ENCODE measurements around the gene UPP2.

Gene UPP2

DNA sequence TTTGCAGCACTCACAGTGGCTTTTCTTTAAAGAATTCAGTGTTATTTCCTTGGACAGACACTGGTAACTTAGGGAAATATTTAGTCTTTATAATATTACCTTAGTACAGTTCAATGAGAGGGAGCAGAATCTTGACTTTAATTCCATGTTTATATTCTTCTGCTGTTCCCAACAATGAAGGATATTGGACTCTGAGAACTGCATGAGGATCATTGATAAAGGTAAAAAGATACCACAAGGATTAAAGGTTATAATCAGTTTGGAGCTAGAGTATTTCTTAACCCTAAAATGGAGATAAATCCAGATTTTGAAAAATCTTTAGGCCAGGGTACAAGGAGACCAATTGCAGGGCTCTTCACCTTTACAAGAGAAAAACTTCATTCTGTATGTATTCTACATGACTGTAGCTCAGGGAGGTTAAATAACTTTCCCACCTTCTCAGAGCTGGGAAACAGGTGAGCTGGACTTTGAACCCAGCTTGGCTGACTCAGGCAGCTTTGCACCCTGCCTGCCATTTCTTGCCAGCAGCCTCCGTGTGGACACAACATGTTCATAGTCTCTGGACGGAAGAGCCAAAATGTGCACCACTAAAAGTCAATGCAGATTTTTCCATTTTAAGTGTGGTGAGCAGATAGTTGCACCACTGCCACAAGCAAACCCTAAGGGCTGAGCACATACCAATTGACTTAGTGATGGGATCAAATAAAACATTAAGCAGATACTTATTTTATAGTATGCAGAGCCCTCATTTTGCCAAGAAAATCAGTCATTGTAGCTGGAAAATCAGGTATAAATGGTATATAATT lies 26.7 kb downstream of the UPP2 start:
- Histone ChIP-seq H3K27me3 (ENCODE audit: low read depth, low read length) (no peaks in the 10 kb centered on the region), H3K36me3 (ENCODE audit: control insufficient read depth in 1 of 2, insufficient read depth in 2 of 2, low read length in 2 of 2) (no peaks in the 10 kb centered on the region), H3K4me1 (ENCODE audit: control insufficient read depth in 1 of 2, insufficient read depth in 2 of 2, low read length in 2 of 2) (no peaks in the 10 kb centered on the region), H3K27ac (ENCODE audit: low read length) (no peak overlapping the region), H3K9me3 (ENCODE audit: control insufficient read depth in 1 of 2, low read length in 2 of 2) (no peaks in the 10 kb centered on the region), H3K4me3 (ENCODE audit: low read depth in 1 of 2, low read length in 2 of 2) (no peak overlapping the region)

DNA sequence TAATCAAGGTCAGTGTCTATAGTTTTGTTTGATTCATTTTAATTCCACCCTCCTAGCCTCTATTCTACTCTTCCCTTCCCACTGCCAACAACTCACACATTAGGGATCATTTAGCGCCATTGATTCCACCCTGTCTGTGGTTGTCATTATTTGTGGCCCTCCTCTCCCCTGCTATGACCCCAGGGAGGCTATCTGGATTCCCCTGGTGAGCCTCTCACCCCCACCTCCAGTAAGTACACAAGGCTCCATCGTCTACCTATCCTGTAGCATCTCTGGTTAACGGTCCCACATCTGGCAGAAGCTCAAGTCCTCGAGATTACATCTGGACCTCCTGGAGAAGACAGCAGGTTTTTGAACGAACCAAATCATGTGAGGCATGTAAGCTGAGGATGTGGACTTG lies 27.4 kb downstream of the UPP2 start:
- no peaks in the 10 kb centered on the region for H3K27me3 ChIP-seq (ENCODE audit: low read depth, low read length)
- H3K4me1 ChIP-seq (ENCODE audit: control insufficient read depth in 1 of 2, insufficient read depth in 2 of 2, low read length in 2 of 2) = no peaks in the 10 kb centered on the region
- no peaks in the 10 kb centered on the region for H3K9me3 ChIP-seq (ENCODE audit: control insufficient read depth in 1 of 2, low read length in 2 of 2)
- no peaks in the 10 kb centered on the region for H3K36me3 ChIP-seq (ENCODE audit: control insufficient read depth in 1 of 2, insufficient read depth in 2 of 2, low read length in 2 of 2)
- no peak overlapping the region for H3K4me3 ChIP-seq (ENCODE audit: low read depth in 1 of 2, low read length in 2 of 2)
- H3K27ac ChIP-seq (ENCODE audit: low read length) = no peak overlapping the region

DNA sequence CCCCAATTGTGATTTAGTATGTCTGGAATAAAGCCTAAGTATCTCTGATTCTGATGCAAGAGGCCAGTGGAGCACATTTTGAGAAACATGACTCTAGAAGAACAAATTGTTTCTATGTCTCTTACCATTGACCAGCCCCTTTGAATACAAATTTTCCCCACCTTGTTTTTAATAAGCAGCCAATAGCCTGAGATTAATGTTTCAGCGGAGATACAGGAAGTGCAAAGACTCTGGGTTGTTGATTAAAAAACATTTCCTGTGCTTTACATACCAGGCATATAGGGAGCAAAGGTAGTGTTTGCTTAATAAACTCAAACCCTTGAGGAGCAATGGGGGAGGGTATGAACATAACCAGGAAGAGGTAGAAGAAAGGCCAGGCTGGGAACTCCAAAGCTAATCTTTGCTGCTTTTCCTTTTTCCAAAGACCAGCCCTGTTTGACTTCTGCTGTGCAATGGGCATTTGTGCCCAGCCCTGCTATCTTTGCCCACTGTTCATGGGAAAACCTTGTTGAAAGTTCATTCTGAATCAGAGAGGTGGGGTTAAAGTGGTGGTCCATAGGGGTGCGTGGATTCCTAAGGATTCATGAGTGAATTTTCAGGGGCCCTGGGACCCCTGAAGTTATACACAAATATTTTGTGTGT lies 29.3 kb downstream of the UPP2 start:
- Histone ChIP-seq H3K27ac (ENCODE audit: low read length) (no peak overlapping the region), H3K36me3 (ENCODE audit: control insufficient read depth in 1 of 2, insufficient read depth in 2 of 2, low read length in 2 of 2) (no peaks in the 10 kb centered on the region), H3K27me3 (ENCODE audit: low read depth, low read length) (no peaks in the 10 kb centered on the region), H3K9me3 (ENCODE audit: control insufficient read depth in 1 of 2, low read length in 2 of 2) (no peaks in the 10 kb centered on the region), H3K4me3 (ENCODE audit: low read depth in 1 of 2, low read length in 2 of 2) (no peak overlapping the region), H3K4me1 (ENCODE audit: control insufficient read depth in 1 of 2, insufficient read depth in 2 of 2, low read length in 2 of 2) (no peaks in the 10 kb centered on the region)

DNA sequence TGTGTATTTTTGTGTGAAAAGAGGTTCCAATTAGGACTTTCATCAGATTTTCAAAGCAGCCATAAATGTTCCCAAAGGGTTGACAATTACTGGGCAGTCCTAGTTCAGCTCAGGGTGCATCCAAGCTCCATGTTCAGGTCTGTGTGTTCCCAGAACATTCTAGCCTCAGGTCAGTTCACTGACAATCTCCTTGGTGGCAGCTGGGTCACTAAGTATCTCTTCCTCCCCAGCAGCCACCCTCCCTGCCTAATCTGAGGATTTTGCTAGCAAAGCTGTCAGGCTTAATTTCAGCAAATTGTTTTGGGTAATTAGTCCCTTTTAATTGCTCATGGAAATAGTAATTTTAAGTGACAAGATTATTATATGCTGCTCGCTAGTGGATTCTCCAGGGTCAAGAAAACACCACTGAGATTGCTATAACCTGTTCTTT lies 29.8 kb downstream of the UPP2 start:
- Histone ChIP-seq H3K4me1 (ENCODE audit: control insufficient read depth in 1 of 2, insufficient read depth in 2 of 2, low read length in 2 of 2) (no peaks in the 10 kb centered on the region), H3K9me3 (ENCODE audit: control insufficient read depth in 1 of 2, low read length in 2 of 2) (no peaks in the 10 kb centered on the region), H3K36me3 (ENCODE audit: control insufficient read depth in 1 of 2, insufficient read depth in 2 of 2, low read length in 2 of 2) (no peaks in the 10 kb centered on the region), H3K4me3 (ENCODE audit: low read depth in 1 of 2, low read length in 2 of 2) (no peak overlapping the region), H3K27me3 (ENCODE audit: low read depth, low read length) (no peaks in the 10 kb centered on the region), H3K27ac (ENCODE audit: low read length) (no peak overlapping the region)

DNA sequence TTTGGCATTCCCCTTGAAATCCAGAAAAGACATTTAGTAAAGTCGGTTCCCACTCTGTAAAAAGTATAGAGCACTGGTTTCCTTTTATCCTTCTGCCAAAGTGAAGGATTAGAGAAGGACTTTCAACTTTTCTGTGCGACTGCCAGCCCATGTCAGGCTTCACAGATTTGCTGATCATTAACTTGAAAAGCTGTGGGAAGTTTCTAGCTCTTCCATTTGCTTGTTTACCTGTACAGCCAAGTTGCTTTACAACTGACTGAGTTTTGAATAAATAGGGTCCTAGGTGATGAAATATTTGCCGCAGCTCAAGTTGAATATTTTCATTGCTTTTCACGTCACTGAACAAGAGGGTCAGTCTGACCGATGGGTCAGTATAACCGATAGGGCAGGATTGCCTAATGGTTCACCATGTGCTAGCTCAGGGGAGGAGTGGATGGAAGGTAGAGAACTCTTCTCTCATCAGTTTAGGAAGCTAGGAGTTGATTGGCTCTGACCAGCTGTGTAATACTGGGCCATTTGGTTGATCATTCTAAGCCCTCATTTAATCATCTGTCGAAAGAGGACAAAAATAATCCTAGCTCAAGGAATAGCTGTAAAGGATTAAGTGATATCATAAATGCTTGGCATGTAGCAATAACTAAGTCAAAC lies 30.4 kb downstream of the UPP2 start:
- Histone ChIP-seq H3K27ac (ENCODE audit: low read length) (no peak overlapping the region), H3K4me3 (ENCODE audit: low read depth in 1 of 2, low read length in 2 of 2) (no peak overlapping the region)

DNA sequence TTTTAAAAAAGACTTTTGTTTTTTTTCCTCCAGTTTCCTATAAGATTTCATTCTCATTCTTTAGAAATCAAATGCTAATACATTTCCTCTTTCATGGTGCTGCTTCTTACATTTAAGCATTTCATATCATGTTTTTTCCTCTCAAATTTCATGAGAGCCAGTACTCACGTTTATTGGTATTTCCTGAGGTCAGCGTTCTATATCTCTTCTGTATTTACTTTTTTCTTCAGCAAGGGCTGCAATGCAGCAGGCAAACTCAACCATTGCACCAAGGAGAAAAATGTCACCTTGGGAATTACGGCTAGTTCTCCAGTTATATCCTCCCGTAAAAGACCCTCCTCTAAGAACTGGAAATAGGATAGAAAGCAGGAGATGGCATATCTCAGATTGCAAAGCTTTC lies 32.4 kb downstream of the UPP2 start:
- H3K4me3 ChIP-seq (ENCODE audit: low read depth in 1 of 2, low read length in 2 of 2) = no peak overlapping the region
- H3K36me3 ChIP-seq (ENCODE audit: control insufficient read depth in 1 of 2, insufficient read depth in 2 of 2, low read length in 2 of 2) = no peaks in the 10 kb centered on the region
- no peak overlapping the region for H3K27ac ChIP-seq (ENCODE audit: low read length)
- H3K4me1 ChIP-seq (ENCODE audit: control insufficient read depth in 1 of 2, insufficient read depth in 2 of 2, low read length in 2 of 2) = no peaks in the 10 kb centered on the region
- no peaks in the 10 kb centered on the region for H3K9me3 ChIP-seq (ENCODE audit: control insufficient read depth in 1 of 2, low read length in 2 of 2)
- no peaks in the 10 kb centered on the region for H3K27me3 ChIP-seq (ENCODE audit: low read depth, low read length)

More for the DNA sequence above, 30.4 kb downstream of the UPP2 start:
- H3K4me1 ChIP-seq (ENCODE audit: control insufficient read depth in 1 of 2, insufficient read depth in 2 of 2, low read length in 2 of 2) = no peaks in the 10 kb centered on the region
- H3K36me3 ChIP-seq (ENCODE audit: control insufficient read depth in 1 of 2, insufficient read depth in 2 of 2, low read length in 2 of 2) = no peaks in the 10 kb centered on the region
- no peaks in the 10 kb centered on the region for H3K27me3 ChIP-seq (ENCODE audit: low read depth, low read length)
- no peaks in the 10 kb centered on the region for H3K9me3 ChIP-seq (ENCODE audit: control insufficient read depth in 1 of 2, low read length in 2 of 2)

DNA sequence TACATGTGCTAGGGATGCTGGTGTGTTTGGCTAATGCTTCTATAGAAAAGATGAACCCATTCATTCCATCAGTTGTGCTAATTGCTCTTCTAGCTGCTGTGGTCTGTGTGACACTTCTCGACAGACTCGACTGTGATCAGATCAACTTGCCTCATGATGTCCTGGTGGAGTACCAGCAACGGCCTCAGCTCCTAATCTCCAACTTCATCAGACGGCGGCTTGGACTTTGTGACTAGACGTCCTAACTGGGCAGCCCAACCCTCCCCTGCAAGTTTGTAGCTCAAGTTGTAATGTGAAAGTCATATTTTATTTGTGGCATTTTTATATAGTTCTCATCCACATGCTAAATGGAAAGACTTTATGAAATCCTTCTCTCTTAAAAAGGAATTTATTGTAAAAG lies 33.0 kb downstream of the UPP2 start:
- Histone ChIP-seq H3K4me3 (ENCODE audit: low read depth in 1 of 2, low read length in 2 of 2) (no peak overlapping the region), H3K4me1 (ENCODE audit: control insufficient read depth in 1 of 2, insufficient read depth in 2 of 2, low read length in 2 of 2) (no peaks in the 10 kb centered on the region), H3K27ac (ENCODE audit: low read length) (no peak overlapping the region), H3K36me3 (ENCODE audit: control insufficient read depth in 1 of 2, insufficient read depth in 2 of 2, low read length in 2 of 2) (no peaks in the 10 kb centered on the region), H3K27me3 (ENCODE audit: low read depth, low read length) (no peaks in the 10 kb centered on the region), H3K9me3 (ENCODE audit: control insufficient read depth in 1 of 2, low read length in 2 of 2) (no peaks in the 10 kb centered on the region)

DNA sequence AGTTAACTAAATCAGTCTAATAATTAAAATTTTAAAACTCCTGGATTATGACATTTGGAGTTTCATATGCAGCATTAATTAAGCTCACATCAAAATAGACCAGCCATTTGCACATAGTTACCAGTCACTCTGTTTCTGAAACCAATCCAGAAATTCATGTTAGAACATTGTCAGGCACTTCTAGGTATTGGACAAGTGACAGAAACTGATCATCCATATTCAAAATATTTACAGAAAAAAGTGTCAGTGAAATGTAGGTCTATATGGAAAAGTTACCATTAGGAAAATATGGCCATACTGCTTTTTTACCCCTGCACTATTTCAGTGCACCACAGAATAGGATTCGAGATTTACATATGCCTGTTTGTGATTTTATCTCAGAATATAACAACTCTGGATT lies 33.4 kb downstream of the UPP2 start:
- Histone ChIP-seq H3K9me3 (ENCODE audit: control insufficient read depth in 1 of 2, low read length in 2 of 2) (no peaks in the 10 kb centered on the region), H3K27me3 (ENCODE audit: low read depth, low read length) (no peaks in the 10 kb centered on the region), H3K27ac (ENCODE audit: low read length) (no peak overlapping the region), H3K4me3 (ENCODE audit: low read depth in 1 of 2, low read length in 2 of 2) (no peak overlapping the region), H3K36me3 (ENCODE audit: control insufficient read depth in 1 of 2, insufficient read depth in 2 of 2, low read length in 2 of 2) (no peaks in the 10 kb centered on the region), H3K4me1 (ENCODE audit: control insufficient read depth in 1 of 2, insufficient read depth in 2 of 2, low read length in 2 of 2) (no peaks in the 10 kb centered on the region)

DNA sequence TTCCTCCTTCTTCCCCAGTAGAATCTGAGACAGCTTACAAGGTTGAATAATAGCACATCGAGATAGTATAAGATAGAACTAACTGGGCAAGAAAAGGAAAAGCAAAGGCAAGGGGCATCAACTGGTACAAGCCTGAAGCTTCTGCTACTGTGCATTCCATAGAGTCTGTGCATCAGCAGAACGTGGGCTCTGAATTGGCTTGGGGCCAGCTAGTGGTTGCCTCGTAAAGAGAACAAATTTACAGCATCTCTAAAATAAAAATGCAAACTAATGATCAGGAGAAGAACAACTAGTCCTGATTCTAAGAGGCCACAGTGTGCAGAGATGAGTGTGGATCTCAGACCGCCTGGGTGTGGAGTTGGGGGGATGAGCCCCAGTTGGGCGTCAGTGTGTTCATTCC lies 36.6 kb downstream of the UPP2 start:
- no peaks in the 10 kb centered on the region for H3K27me3 ChIP-seq (ENCODE audit: low read depth, low read length)
- no peak overlapping the region for H3K27ac ChIP-seq (ENCODE audit: low read length)
- no peaks in the 10 kb centered on the region for H3K4me1 ChIP-seq (ENCODE audit: control insufficient read depth in 1 of 2, insufficient read depth in 2 of 2, low read length in 2 of 2)
- H3K36me3 ChIP-seq (ENCODE audit: control insufficient read depth in 1 of 2, insufficient read depth in 2 of 2, low read length in 2 of 2) = no peaks in the 10 kb centered on the region
- H3K4me3 ChIP-seq (ENCODE audit: low read depth in 1 of 2, low read length in 2 of 2) = no peak overlapping the region
- no peaks in the 10 kb centered on the region for H3K9me3 ChIP-seq (ENCODE audit: control insufficient read depth in 1 of 2, low read length in 2 of 2)

DNA sequence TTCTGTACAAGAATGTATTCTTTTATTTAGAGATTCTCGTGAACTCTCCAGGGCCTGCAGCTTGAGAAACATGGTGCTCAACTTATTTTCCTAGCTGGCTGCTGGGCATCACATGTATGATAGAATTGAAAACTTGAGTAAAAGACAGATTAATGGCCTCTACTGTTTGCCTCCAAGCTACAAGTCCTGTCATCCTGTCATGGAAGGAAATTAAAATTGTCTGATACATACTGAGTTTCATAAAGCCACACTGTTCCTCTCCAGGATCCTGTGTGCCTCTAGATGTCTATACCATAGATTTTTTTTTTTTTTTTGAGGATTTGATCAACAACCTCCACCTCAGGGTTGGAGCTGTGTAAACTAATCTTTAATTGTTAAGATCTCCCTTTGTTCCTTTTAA lies 38.5 kb downstream of the UPP2 start:
- Histone ChIP-seq H3K36me3 (ENCODE audit: control insufficient read depth in 1 of 2, insufficient read depth in 2 of 2, low read length in 2 of 2) (no peaks in the 10 kb centered on the region), H3K4me1 (ENCODE audit: control insufficient read depth in 1 of 2, insufficient read depth in 2 of 2, low read length in 2 of 2) (no peaks in the 10 kb centered on the region), H3K27me3 (ENCODE audit: low read depth, low read length) (no peaks in the 10 kb centered on the region)

DNA sequence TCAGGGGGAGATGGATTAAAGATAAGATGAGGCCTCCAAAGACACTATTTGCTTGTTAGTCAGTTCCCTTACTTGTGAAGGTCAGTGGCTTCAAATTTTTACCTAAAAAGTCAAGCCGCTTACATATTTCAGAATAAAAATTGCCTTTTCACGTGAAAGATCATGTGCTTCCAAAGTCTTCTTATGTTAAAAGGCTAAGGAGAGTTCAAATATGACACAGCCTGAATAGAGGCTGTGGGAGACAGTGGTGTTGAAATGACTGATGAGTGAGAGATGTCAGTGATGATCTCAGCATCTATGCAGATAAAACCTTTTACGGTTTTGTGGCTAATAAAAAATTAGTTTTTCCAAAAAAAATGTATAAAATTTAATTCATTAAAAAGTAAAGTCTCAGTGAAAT lies 40.5 kb downstream of the UPP2 start:
- Histone ChIP-seq H3K27me3 (ENCODE audit: low read depth, low read length) (no peaks in the 10 kb centered on the region), H3K36me3 (ENCODE audit: control insufficient read depth in 1 of 2, insufficient read depth in 2 of 2, low read length in 2 of 2) (no peaks in the 10 kb centered on the region), H3K9me3 (ENCODE audit: control insufficient read depth in 1 of 2, low read length in 2 of 2) (peaks cover 0 to 5% of the 10 kb centered on the region in 2 donors), H3K4me3 (ENCODE audit: low read depth in 1 of 2, low read length in 2 of 2) (no peak overlapping the region), H3K27ac (ENCODE audit: low read length) (no peak overlapping the region), H3K4me1 (ENCODE audit: control insufficient read depth in 1 of 2, insufficient read depth in 2 of 2, low read length in 2 of 2) (no peaks in the 10 kb centered on the region)

More for the DNA sequence above, 38.5 kb downstream of the UPP2 start:
- Histone ChIP-seq H3K27ac (ENCODE audit: low read length) (no peak overlapping the region), H3K4me3 (ENCODE audit: low read depth in 1 of 2, low read length in 2 of 2) (no peak overlapping the region), H3K9me3 (ENCODE audit: control insufficient read depth in 1 of 2, low read length in 2 of 2) (no peaks in the 10 kb centered on the region)

Measured in muscle layer of duodenum (tissue), 2 donors.